ENCODE results near the gene HES1.
A peak's percentile ranks its signal among the peaks of the same experiment; 100 is the strongest.

The HES1 gene

GRCh38 chr3:194110483-194110882 is 25.5 kb upstream of the HES1 start:
- no peak for DNase-seq (ENCODE audit: low read depth)
- no peak for TF ChIP-seq CTCF (IDR thresholded peaks at IDR 0.05; ENCODE audit: control insufficient read depth, extremely low read depth, insufficient read depth)
- no peak overlapping the region for H3K4me3 ChIP-seq (ENCODE audit: low read depth, low read length)

GRCh38 chr3:194111336-194111735 is 24.6 kb upstream of the HES1 start:
- no peak for DNase-seq (ENCODE audit: low read depth)
- TF ChIP-seq CTCF (IDR thresholded peaks at IDR 0.05; ENCODE audit: control insufficient read depth, extremely low read depth, insufficient read depth): no peak
- H3K4me3 ChIP-seq (ENCODE audit: low read depth, low read length): no peak overlapping the region

- DNase-seq (ENCODE audit: low read depth): peak; percentile 81
- H3K4me3 ChIP-seq (ENCODE audit: low read depth, low read length): no peak overlapping the region
- no peak for TF ChIP-seq CTCF (IDR thresholded peaks at IDR 0.05; ENCODE audit: control insufficient read depth, extremely low read depth, insufficient read depth)
Observed at GRCh38 chr3:194112120-194113106, 23.5 kb upstream of the HES1 start.

GRCh38 chr3:194114123-194114522 is 21.8 kb upstream of the HES1 start:
- no peak for TF ChIP-seq CTCF (IDR thresholded peaks at IDR 0.05; ENCODE audit: control insufficient read depth, extremely low read depth, insufficient read depth)
- DNase-seq (ENCODE audit: low read depth): no peak

GRCh38 chr3:194117104-194117845 is 18.7 kb upstream of the HES1 start:
- TF ChIP-seq CTCF (IDR thresholded peaks at IDR 0.05; ENCODE audit: control insufficient read depth, extremely low read depth, insufficient read depth): no peak
- no peak for DNase-seq (ENCODE audit: low read depth)
- no peak overlapping the region for H3K4me3 ChIP-seq (ENCODE audit: low read depth, low read length)

More at GRCh38 chr3:194114123-194114522, 21.8 kb upstream of the HES1 start:
- H3K4me3 ChIP-seq (ENCODE audit: low read depth, low read length): no peak overlapping the region

GRCh38 chr3:194118920-194119319 is 17.0 kb upstream of the HES1 start:
- H3K4me3 ChIP-seq (ENCODE audit: low read depth, low read length): no peak overlapping the region
- DNase-seq (ENCODE audit: low read depth): no peak
- TF ChIP-seq CTCF (IDR thresholded peaks at IDR 0.05; ENCODE audit: control insufficient read depth, extremely low read depth, insufficient read depth): no peak
